ENCODE measurements around the gene GRB10.

GRB10 gene

GRCh38 chr7:50718876-50719275, 63.8 kb downstream of the GRB10 start:
- ATAC-seq (no peak), DNase-seq (no peak)

DNA sequence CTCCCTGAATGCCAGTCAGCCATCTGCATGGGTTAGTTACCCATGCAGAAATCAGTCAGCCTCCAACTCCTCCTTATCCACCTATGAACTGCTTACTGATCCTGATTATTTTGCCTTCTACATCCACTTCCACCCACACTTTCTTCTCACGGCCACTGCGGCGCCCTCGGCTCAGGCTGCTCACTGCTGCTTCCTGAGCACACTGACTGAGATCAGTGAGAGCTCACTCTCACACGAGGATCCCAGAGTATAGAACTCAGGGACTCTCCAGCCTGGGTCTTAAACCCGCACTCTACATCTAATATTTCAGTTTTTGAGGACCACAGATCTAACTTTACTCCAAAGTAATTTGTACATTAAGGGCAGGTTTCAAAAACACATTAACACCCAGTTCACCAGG, 64.4 kb downstream of the GRB10 start:
- ATAC-seq: no peak
- no peak for DNase-seq

- no peak for DNase-seq
- no peak for ATAC-seq
Measured at GRCh38 chr7:50717181-50717580, 65.5 kb downstream of the GRB10 start.

DNA sequence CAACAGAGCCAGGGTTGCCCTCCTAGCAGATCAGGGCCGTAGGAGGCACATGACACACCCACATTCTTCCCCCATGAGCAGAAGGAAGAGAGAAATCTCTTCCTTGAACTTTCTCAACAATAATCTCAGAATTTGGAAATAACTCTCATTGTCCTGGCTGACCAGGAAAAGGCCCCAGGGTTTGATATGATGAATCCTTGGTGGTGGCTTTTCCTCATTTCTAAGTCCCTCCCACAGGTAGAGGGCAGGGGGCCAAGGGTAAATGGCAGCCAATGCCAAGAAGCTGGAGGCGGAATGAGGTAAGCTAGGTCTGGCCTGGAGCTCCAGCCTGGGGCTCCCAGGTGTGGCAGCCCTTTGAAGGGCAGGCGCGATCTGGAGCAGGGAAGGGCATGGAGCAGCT, 67.8 kb downstream of the GRB10 start:
- ATAC-seq: no peak
- DNase-seq: no peak

DNA sequence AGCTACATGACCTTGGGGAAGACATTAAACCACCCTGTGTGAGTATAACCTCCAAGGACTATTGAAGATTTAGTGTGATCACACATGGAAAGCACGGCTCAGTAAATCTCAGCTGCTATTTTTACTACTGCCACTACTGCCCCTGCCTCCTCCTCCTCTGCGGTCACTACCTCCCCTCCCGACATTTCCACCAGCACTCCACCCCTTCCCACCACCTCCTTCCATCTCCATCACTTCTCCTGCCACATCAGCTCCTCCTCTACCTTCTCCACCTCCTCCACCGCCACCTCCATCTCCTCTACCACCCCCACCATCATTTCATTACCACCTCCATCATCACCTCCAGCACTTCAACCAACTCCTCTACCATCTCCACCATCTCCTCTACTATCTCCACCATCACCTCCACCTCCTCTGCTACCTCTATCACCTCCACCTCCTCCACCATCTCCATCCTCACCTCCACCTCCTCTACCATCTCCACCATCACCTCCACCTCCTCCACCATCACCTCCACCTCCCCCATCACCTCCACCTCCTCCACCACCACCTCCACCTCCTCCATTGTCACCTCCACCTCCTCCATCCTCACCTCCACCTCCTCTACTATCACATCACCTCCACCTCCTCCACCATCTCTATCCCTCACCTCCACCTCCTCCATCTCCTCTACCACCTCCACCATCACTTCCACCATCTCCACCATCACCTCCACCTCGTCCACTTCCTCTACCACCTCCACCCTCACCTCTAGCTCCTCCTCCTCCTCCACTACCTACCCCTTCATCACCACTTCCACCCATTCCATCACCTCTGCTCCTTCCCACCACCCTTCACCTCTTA, 69.4 kb downstream of the GRB10 start:
- ATAC-seq (no peak), DNase-seq (no peak)

GRCh38 chr7:50712252-50713122, 70.2 kb downstream of the GRB10 start:
- DNase-seq: no peak
- no peak for ATAC-seq

DNA sequence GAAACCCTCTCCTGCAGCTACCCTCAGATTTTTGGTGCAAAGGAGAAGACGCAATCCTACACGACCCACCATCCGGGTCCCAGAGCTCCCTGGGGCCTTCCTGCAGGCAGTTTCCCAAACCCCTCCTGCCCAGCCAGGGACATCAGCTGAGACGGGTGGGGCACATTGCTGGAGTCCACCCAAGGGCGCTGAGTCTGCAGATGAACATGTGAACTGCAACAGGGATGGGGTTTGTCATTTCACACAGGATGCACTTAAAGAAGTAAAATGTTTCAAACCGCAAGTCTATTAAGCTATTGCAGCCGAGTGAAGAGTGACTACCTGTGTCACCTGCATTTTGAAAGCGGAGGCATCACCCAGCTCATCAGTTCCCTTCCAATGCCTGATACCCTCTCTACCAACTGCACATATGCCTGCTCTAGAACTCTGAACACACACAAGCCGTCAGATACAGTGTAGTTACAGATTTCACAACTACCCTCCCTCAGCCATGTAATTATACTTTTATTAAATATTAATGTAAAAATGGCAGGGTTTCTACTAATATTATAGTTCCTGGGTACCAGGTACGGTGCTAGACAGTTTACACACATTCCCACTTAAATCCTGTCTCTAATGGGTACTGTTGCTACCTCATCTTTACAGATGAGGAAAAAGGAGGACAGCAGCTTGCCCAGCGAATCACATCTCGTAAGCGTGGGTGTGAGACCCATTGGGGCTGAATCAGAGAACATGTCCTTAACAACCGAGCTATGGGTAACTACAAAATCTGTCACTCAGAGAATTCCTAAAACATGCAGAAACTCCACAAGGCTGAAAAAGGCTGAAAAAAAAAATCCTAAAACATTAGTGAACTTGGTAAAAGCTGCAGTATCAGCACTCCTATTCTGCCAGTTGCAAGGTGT, 71.2 kb downstream of the GRB10 start:
- DNase-seq (no peak), ATAC-seq (no peak)

GRCh38 chr7:50710441-50711154, 72.1 kb downstream of the GRB10 start:
- DNase-seq: no peak

DNA sequence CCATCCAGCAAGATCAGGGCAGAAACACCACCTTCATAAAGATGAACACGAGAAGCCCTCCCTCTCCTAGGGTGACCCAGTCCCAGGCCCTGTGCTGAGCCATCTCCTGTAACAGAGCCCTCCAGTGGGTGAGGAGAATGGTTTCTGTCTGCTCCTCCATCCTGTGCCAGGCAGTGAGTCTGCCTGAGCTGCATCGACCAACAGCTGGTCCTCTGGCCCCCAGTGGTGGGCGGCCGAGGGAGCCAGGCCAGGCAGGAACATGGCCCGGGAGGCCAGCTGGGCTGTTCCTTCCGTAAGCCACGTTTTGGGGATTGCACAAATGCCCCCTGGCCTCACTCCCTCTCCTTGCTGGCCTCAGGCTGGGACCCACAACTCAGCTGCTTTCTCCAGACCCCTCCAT, 73.5 kb downstream of the GRB10 start:
- DNase-seq: no peak
- ATAC-seq: no peak

More at GRCh38 chr7:50710441-50711154, 72.1 kb downstream of the GRB10 start:
- ATAC-seq: no peak

GRCh38 chr7:50707236-50708006, 75.3 kb downstream of the GRB10 start:
- no peak for ATAC-seq

GRCh38 chr7:50706469-50706937, 76.2 kb downstream of the GRB10 start:
- DNase-seq: no peak
- ATAC-seq: no peak

More at GRCh38 chr7:50707236-50708006, 75.3 kb downstream of the GRB10 start:
- no peak for DNase-seq

- ATAC-seq (no peak), DNase-seq (no peak)
Measured at GRCh38 chr7:50704844-50705243, 77.9 kb downstream of the GRB10 start.

DNA sequence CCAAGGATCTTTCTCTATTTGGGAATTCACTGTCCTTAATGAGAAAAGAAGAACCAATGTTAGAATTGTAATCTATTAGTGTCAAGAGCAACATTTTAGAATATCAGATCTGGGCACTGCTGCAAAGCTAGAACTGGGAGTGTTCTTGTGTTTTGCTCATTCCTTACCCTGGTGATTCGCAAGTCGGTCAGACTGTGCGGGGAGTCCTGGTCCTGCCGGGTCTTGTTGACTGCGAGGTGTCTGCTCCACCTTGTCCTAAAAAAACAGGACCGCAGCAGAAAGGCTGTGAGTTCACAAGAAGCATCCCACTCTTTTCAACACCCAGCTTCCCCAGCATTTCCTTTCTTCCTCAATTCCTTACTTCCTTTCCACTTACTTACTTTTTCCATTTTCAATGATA, 79.0 kb downstream of the GRB10 start:
- no peak for ATAC-seq
- no peak for DNase-seq

- ATAC-seq (no peak), DNase-seq (no peak)
Measured at GRCh38 chr7:50699143-50699542, 83.6 kb downstream of the GRB10 start.

- no peak for DNase-seq
Measured at GRCh38 chr7:50697748-50698147, 84.9 kb downstream of the GRB10 start.

GRCh38 chr7:50696810-50697582, 85.7 kb downstream of the GRB10 start:
- ATAC-seq (no peak), DNase-seq (no peak)

More at GRCh38 chr7:50697748-50698147, 84.9 kb downstream of the GRB10 start:
- no peak for ATAC-seq

- ATAC-seq: no peak
- no peak for DNase-seq
Measured at GRCh38 chr7:50695026-50695425, 87.7 kb downstream of the GRB10 start.

- DNase-seq (no peak), ATAC-seq (no peak)
Measured at GRCh38 chr7:50693455-50694130, 89.1 kb downstream of the GRB10 start.

- DNase-seq (no peak), ATAC-seq (no peak)
Measured at GRCh38 chr7:50690541-50691011, 92.1 kb downstream of the GRB10 start.
